Lung (tissue), 16 donors: ENCODE data around the gene IL20RB. TPM values are rescaled to one million over a fixed set of nuclear protein-coding genes. Genes with fewer than 3 reads are reported as not detected.

ENCODE experiments used
- ATAC-seq: fragments of 200-7000 bp; cut with Tn5 transposase; one replicate; pipeline ENCODE4 v1.9.1; 2020; ENCODE audit warnings: moderate number of reproducible peaks; ENCODE audit not compliant: insufficient read depth, low FRiP score
- DNase-seq, 3 donors: peaks; one replicate each; pipeline ENCODE4 v3.0.0-alpha.2; 2013 to 2017
- H3K27ac ChIP-seq, 2 donors: one replicate each; pipeline ENCODE4 v1.5.1; 2013; ENCODE audit warnings: mild to moderate bottlenecking in 2 of 2, moderate library complexity in 2 of 2, control low read depth in 1 of 2, inconsistent platforms in 1 of 2, low read depth in 1 of 2, low read length in 1 of 2
- H3K27me3 ChIP-seq, 3 donors: one replicate each; pipeline ENCODE4 v1.5.1; 2013; ENCODE audit warnings: low read length in 2 of 3; ENCODE audit not compliant: control insufficient read depth in 3 of 3, insufficient read depth in 3 of 3
- H3K36me3 ChIP-seq, 4 donors: one replicate each; pipeline ENCODE4 v1.5.1; 2013; ENCODE audit warnings: low read length in 4 of 4, mild to moderate bottlenecking in 1 of 4, moderate library complexity in 1 of 4; ENCODE audit not compliant: control insufficient read depth in 4 of 4, insufficient read depth in 4 of 4
- H3K4me1 ChIP-seq, 5 donors: one replicate each; pipeline ENCODE4 v1.5.1; 2013; ENCODE audit warnings: low read length in 5 of 5, mild to moderate bottlenecking in 2 of 5, moderate library complexity in 1 of 5; ENCODE audit not compliant: control insufficient read depth in 5 of 5, insufficient read depth in 5 of 5
- H3K4me3 ChIP-seq: one replicate; pipeline ENCODE4 v1.5.1; 2013; ENCODE audit warnings: mild to moderate bottlenecking, control low read depth, moderate library complexity
- H3K9ac ChIP-seq, 2 donors: one replicate each; pipeline ENCODE4 v1.5.1; 2013; ENCODE audit warnings: low read length in 2 of 2, control low read depth in 1 of 2; ENCODE audit not compliant: insufficient read depth in 1 of 2
- H3K9me3 ChIP-seq, 4 donors: one replicate each; pipeline ENCODE4 v1.5.1; 2013; ENCODE audit warnings: low read length in 3 of 4, mild to moderate bottlenecking in 1 of 4, moderate library complexity in 1 of 4; ENCODE audit not compliant: control insufficient read depth in 4 of 4, insufficient read depth in 3 of 4
- WGBS, 2 donors: extraction: QIAGEN DNeasy Blood & Tissue Kit; methylation state at CpG; one replicate each; pipeline ENCODE4 v1.1.7; 2013; 5-methylcytosine and 5-hydroxymethylcytosine counted together
- long read RNA-seq, 5 donors: transcript quantifications; one replicate each; lab custom pipeline, GENCODE V29; 2026
- polyA plus RNA-seq, 2 donors: library from polyadenylated mRNA; stranded (reverse); fragments of 200-250 nt; gene quantifications; one replicate each; pipeline ENCODE4 v1.2.1, GENCODE V29; 2013
- total RNA-seq, 2 donors: library from RNA; depleted of rRNA in 1 of 2; stranded (reverse); fragments of >200 nt in 1 of 2; gene quantifications; one replicate each; pipeline ENCODE4 v1.2.1, GENCODE V29; 2014 to 2021
- TF ChIP-seq, protein P1 (sequence below): IDR thresholded peaks from 2 replicates; pipeline ENCODE4 v1.5.1; 2012; ENCODE audit warnings: mild to moderate bottlenecking; ENCODE audit errors: control extremely low read depth, extremely low read depth
- donor health status: control.
- donor health status: control.
- donor health status: Bipolar disorder and iron deficiency.
- donor health status: healthy.
- donor health status: DM: yes; HTN: yes; CAD: no.

The IL20RB gene, protein sequence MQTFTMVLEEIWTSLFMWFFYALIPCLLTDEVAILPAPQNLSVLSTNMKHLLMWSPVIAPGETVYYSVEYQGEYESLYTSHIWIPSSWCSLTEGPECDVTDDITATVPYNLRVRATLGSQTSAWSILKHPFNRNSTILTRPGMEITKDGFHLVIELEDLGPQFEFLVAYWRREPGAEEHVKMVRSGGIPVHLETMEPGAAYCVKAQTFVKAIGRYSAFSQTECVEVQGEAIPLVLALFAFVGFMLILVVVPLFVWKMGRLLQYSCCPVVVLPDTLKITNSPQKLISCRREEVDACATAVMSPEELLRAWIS
- 1 to 10 TPM in 1 of 2 donors, under 1 TPM in 1; 0.23 to 1.3 TPM for total RNA-seq
- polyA plus RNA-seq = under 1 TPM; 0.77 to 1.00 TPM
- long read RNA-seq, donor 1 = 0 reads
- long read RNA-seq, donor 2 = 0 reads
- long read RNA-seq, donor 3 = 0 reads
- long read RNA-seq, donor 4 = 0 reads
- long read RNA-seq, donor 5 = 0 reads

DNA sequence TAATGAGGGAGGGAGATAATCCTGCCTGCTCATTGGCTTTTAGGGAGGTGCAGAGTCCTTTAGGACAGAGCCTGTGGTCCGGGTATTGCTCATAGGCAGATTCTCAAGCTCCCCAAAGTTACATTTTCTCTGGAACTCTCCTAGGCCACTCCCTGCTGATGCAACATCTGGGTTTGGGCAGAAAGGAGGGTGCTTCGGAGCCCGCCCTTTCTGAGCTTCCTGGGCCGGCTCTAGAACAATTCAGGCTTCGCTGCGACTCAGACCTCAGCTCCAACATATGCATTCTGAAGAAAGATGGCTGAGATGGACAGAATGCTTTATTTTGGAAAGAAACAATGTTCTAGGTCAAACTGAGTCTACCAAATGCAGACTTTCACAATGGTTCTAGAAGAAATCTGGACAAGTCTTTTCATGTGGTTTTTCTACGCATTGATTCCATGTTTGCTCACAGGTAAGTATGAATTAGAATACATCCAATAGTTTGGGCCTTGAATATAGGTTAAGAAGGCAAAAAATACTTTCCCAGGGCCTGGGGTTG lies at the start of gene IL20RB:
Gene IL20RB (plus strand): TSS at position 233 of the 538 bp plus-strand sequence. CDS start 131 bp downstream, at position 364.
- ATAC-seq (no peak), DNase-seq (no peak)
- Histone ChIP-seq H3K9ac (no peak within 1 kb of the TSS), H3K9me3 (no peaks in the 10 kb centered on the region), H3K27me3 (no peaks in the 10 kb centered on the region), H3K36me3 (no peaks in the 10 kb centered on the region), H3K4me3 (no peak within 1 kb of the TSS), H3K27ac (no peak within 1 kb of the TSS), H3K4me1 (peaks cover 0 to 3% (median 0%) of the 10 kb centered on the region in 5 donors)
- TF ChIP-seq, protein P1, sequence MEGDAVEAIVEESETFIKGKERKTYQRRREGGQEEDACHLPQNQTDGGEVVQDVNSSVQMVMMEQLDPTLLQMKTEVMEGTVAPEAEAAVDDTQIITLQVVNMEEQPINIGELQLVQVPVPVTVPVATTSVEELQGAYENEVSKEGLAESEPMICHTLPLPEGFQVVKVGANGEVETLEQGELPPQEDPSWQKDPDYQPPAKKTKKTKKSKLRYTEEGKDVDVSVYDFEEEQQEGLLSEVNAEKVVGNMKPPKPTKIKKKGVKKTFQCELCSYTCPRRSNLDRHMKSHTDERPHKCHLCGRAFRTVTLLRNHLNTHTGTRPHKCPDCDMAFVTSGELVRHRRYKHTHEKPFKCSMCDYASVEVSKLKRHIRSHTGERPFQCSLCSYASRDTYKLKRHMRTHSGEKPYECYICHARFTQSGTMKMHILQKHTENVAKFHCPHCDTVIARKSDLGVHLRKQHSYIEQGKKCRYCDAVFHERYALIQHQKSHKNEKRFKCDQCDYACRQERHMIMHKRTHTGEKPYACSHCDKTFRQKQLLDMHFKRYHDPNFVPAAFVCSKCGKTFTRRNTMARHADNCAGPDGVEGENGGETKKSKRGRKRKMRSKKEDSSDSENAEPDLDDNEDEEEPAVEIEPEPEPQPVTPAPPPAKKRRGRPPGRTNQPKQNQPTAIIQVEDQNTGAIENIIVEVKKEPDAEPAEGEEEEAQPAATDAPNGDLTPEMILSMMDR = no peak
- WGBS, 2 donors = 80 to 83% methylated on average over 7 of the region's 7 CpGs

DNA sequence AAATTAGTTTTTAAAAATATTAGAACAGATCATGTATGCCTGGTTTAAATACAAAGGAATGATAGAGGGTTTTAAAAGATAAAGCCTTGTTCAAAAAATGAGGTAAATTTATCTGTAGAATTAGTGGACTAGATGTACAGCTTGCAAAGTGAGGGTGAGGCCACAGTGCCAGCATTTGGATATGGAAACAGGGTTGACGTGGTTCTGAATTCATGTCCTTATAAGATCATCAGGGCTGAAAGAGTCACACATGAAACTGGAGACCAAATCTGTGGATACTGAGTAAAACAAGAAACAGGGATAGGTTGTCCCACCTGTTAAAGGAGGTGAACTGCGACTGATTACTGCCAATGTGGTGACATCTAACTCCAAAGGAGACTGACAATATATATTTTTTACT lies 49.5 kb upstream of the IL20RB start:
- 99% methylated on average over 2 of the region's 2 CpGs for WGBS, 2 donors
- ATAC-seq = no peak

DNA sequence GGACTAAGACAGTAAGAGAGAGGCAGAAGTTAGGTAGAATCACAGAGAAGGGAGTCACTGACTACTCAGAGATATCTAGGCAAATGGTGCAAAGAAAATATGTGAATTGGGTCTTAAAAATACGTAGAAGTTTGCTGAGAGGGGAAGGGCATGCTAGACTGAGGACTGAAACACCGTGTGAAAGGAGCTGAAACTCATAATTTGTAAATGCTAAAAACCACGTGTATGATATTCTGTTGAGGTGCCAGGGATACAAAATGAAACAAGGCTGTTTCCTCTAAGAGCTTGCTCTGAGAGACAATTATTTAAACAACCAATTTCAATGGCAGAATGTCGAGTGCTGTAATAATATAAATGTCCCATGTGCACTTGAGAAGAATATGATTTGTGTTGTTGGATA lies 48.6 kb upstream of the IL20RB start:
- H3K36me3 ChIP-seq = peaks cover 0 to 3% (median 0%) of the 10 kb centered on the region in 4 donors
- ATAC-seq (no peak), DNase-seq (no peak)
- no peak overlapping the region for H3K27ac ChIP-seq
- 45 to 64% methylated on average over 4 of the region's 4 CpGs for WGBS, 2 donors
- peaks cover 0 to 9% (median 1%) of the 10 kb centered on the region in 4 donors for H3K9me3 ChIP-seq
- no peak overlapping the region for H3K9ac ChIP-seq
- H3K4me3 ChIP-seq = no peak overlapping the region
- H3K4me1 ChIP-seq = peaks cover 0 to 13% (median 0%) of the 10 kb centered on the region in 5 donors
- TF ChIP-seq, protein P1 = no peak
- no peaks in the 10 kb centered on the region for H3K27me3 ChIP-seq

More for the DNA sequence above, 49.5 kb upstream of the IL20RB start:
- Histone ChIP-seq H3K36me3 (peaks cover 0 to 2% (median 0%) of the 10 kb centered on the region in 4 donors), H3K27me3 (no peaks in the 10 kb centered on the region), H3K4me1 (peaks cover 0 to 13% (median 0%) of the 10 kb centered on the region in 5 donors), H3K27ac (no peak overlapping the region), H3K9ac (no peak overlapping the region), H3K4me3 (no peak overlapping the region), H3K9me3 (peaks cover 0 to 10% (median 3%) of the 10 kb centered on the region in 4 donors)
- TF ChIP-seq, protein P1 = no peak
- no peak for DNase-seq
